Body of pancreas (tissue), 4 donors: ENCODE results near the gene CROCC2. TPM values are rescaled to one million over a fixed set of nuclear protein-coding genes. Genes with fewer than 3 reads are reported as not detected.

Experiments used
- ATAC-seq: fragments of 150-250 bp; one replicate; pipeline ENCODE4 v1.9.1; 2016
- DNase-seq, 4 donors: peaks; one replicate each; pipeline ENCODE4 v3.0.0-alpha.2; 2019
- H3K27ac ChIP-seq, 4 donors: fragments of 200-600 bp; sonication (generic); 1 replicate in 3 of 4; 2 replicates in 1 of 4; pipeline versions ENCODE4 v1.5.1 to v1.6.1; 2016 to 2019; ENCODE audit warnings: mild to moderate bottlenecking in 1 of 4, mixed read lengths in 1 of 4, moderate library complexity in 1 of 4
- H3K27me3 ChIP-seq, 2 donors: fragments of 200-600 bp; sonication (generic); one replicate each; pipeline ENCODE4 v1.6.0; 2016; ENCODE audit warnings: mild to moderate bottlenecking in 1 of 2
- H3K36me3 ChIP-seq, 2 donors: fragments of 200-600 bp; sonication (generic); replicated peaks in 1 of 2; 2 replicates each; pipeline ENCODE4 v1.5.1; 2016; ENCODE audit warnings: low read depth in 2 of 2; ENCODE audit not compliant: insufficient read depth in 1 of 2
- H3K4me1 ChIP-seq: fragments of 200-600 bp; sonication (generic); one replicate; pipeline ENCODE4 v1.6.0; 2016
- H3K4me3 ChIP-seq, 2 donors: fragments of 200-600 bp; sonication (generic); 1 replicate in 1 of 2; 2 replicates in 1 of 2; pipeline ENCODE4 v1.5.1; 2016 to 2019
- H3K9me3 ChIP-seq, 3 donors: fragments of 200-600 bp; sonication (generic); 1 replicate in 2 of 3; 2 replicates in 1 of 3; pipeline ENCODE4 v1.5.1; 2016
- POLR2A ChIP-seq, 3 donors: fragments of 450-650 bp; IDR thresholded peaks; one replicate each; pipeline ENCODE4 v1.6.1; 2016; ENCODE audit warnings: antibody characterized with exemption in 3 of 3, mild to moderate bottlenecking in 2 of 3
- WGBS, 2 donors: methylation state at CpG; one replicate each; pipeline ENCODE4 v1.1.5; 2017; 5-methylcytosine and 5-hydroxymethylcytosine counted together
- intact Hi-C: fragments of 100-400 bp; cut with DNase I; formaldehyde crosslinking; loops from one replicate; pipeline ENCODE4 v1.15.1; 2023
- total RNA-seq, 2 donors: library from RNA; depleted of rRNA; stranded (reverse); fragments of >200 nt; gene quantifications; one replicate each; pipeline ENCODE4 v1.1.0, GENCODE V29; 2016
- TF ChIP-seq, protein P1 (sequence below), 7 experiments: fragments of 450-650 bp in 4 of 7; fragments of 200-600 bp in 3 of 7; sonication (generic) in 3 of 7; IDR thresholded peaks; one replicate each; pipeline ENCODE4 v1.5.1; 2016 to 2019; ENCODE audit warnings: antibody characterized with exemption in 7 of 7

Gene CROCC2
- total RNA-seq, 2 donors from 2014 or later: under 0.01 TPM; not detected in 1

GRCh38 chr2:240889601-240890560 lies 16.3 kb upstream of the CROCC2 start:
- intact Hi-C loops: no loop called here
- H3K27me3 ChIP-seq: no peaks in the 10 kb centered on the region
- H3K27ac ChIP-seq: no peak overlapping the region
- H3K4me1 ChIP-seq: no peaks in the 10 kb centered on the region
- no peaks in the 10 kb centered on the region for H3K36me3 ChIP-seq
- DNase-seq: no peak
- no peak overlapping the region for H3K4me3 ChIP-seq
- TF ChIP-seq, protein P1, sequence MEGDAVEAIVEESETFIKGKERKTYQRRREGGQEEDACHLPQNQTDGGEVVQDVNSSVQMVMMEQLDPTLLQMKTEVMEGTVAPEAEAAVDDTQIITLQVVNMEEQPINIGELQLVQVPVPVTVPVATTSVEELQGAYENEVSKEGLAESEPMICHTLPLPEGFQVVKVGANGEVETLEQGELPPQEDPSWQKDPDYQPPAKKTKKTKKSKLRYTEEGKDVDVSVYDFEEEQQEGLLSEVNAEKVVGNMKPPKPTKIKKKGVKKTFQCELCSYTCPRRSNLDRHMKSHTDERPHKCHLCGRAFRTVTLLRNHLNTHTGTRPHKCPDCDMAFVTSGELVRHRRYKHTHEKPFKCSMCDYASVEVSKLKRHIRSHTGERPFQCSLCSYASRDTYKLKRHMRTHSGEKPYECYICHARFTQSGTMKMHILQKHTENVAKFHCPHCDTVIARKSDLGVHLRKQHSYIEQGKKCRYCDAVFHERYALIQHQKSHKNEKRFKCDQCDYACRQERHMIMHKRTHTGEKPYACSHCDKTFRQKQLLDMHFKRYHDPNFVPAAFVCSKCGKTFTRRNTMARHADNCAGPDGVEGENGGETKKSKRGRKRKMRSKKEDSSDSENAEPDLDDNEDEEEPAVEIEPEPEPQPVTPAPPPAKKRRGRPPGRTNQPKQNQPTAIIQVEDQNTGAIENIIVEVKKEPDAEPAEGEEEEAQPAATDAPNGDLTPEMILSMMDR (IDR thresholded peaks at IDR 0.05): no peak
- TF ChIP-seq POLR2A (IDR thresholded peaks at IDR 0.05): no peak
- ATAC-seq: no peak
- H3K9me3 ChIP-seq: no peaks in the 10 kb centered on the region
- WGBS, 2 donors: 90% methylated on average over 38 of the region's 38 CpGs; no CpG with 5 or more reads in 1 of the 2 donors

GRCh38 chr2:240890691-240891090 lies 15.4 kb upstream of the CROCC2 start:
- TF ChIP-seq POLR2A (IDR thresholded peaks at IDR 0.05): no peak
- TF ChIP-seq, protein P1 (IDR thresholded peaks at IDR 0.05): no peak
- no peak for ATAC-seq
- Histone ChIP-seq H3K36me3 (no peaks in the 10 kb centered on the region), H3K27ac (no peak overlapping the region), H3K27me3 (no peaks in the 10 kb centered on the region), H3K4me1 (no peaks in the 10 kb centered on the region), H3K4me3 (no peak overlapping the region), H3K9me3 (no peaks in the 10 kb centered on the region)
- WGBS, 2 donors: 79% methylated on average over 8 to 14 of the region's 14 CpGs
- intact Hi-C loops: no loop called here
- DNase-seq: no peak

GRCh38 chr2:240891492-240892340 lies 14.4 kb upstream of the CROCC2 start:
- WGBS, 2 donors: 80% methylated on average over 10 to 19 of the region's 20 CpGs
- H3K4me3 ChIP-seq: no peak overlapping the region
- H3K4me1 ChIP-seq: peaks cover 10% of the 10 kb centered on the region
- no peak overlapping the region for H3K27ac ChIP-seq
- TF ChIP-seq, protein P1 (IDR thresholded peaks at IDR 0.05): no peak
- no peak for TF ChIP-seq POLR2A (IDR thresholded peaks at IDR 0.05)
- no peaks in the 10 kb centered on the region for H3K9me3 ChIP-seq
- H3K36me3 ChIP-seq: no peaks in the 10 kb centered on the region
- no peaks in the 10 kb centered on the region for H3K27me3 ChIP-seq
- intact Hi-C loops: no loop called here
- no peak for ATAC-seq
- no peak for DNase-seq

DNA sequence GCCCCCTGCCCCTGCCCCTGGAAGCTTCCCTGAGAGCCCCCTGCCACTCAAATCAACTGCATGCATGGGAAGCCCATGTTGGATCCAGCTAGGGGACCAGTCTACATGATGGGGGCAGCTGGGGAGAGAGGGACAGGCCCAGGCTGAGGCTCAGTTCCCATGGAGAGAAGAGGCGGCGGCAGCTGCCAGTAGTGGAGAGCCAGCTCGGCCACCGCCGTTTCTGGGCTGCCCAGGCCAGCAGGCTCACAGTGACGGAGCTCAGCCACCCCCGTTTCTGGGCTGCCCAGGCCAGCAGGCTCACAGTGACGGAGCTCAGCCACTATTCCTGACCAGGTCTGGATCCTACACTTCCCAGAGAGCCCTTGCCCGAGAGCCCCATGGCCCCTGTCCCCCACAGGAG lies 13.8 kb upstream of the CROCC2 start:
- Histone ChIP-seq H3K27ac (no peak overlapping the region), H3K9me3 (no peaks in the 10 kb centered on the region), H3K27me3 (no peaks in the 10 kb centered on the region), H3K4me3 (no peak overlapping the region), H3K36me3 (no peaks in the 10 kb centered on the region), H3K4me1 (peaks cover 15% of the 10 kb centered on the region)
- ATAC-seq (no peak), DNase-seq (no peak)
- intact Hi-C loops: no loop called here
- 76% methylated on average over 8 of the region's 9 CpGs; no CpG with 5 or more reads in 1 of the 2 donors for WGBS, 2 donors
- TF ChIP-seq, protein P1 (IDR thresholded peaks at IDR 0.05): no peak
- TF ChIP-seq POLR2A (IDR thresholded peaks at IDR 0.05): no peak
